H1 (cell line): ENCODE data around the gene SKIL. TPM values are rescaled to one million over a fixed set of nuclear protein-coding genes. Genes with fewer than 3 reads are reported as not detected.

Source experiments
- CBX8 ChIP-seq: fragments of 300-800, 300-1000 bp; sonication (generic); IDR thresholded peaks from 2 replicates; pipeline ENCODE4 v1.7.1; 2016; ENCODE audit warnings: low read depth, low read length, borderline replicate concordance
- EP300 ChIP-seq, 2 experiments: IDR thresholded peaks; 1 replicate in 1 of 2; 2 replicates in 1 of 2; pipeline ENCODE4 v1.6.1; 2011 to 2012; ENCODE audit warnings: low read depth in 2 of 2, low read length in 2 of 2, mild to moderate bottlenecking in 2 of 2, borderline replicate concordance in 1 of 2, inconsistent platforms in 1 of 2, moderate library complexity in 1 of 2
- KDM5A ChIP-seq: fragments of 200-600 bp; IDR thresholded peaks from 2 replicates; pipeline ENCODE4 v1.7.1; 2012; ENCODE audit warnings: mild to moderate bottlenecking, low read length, inconsistent platforms, mixed read lengths
- SRF ChIP-seq: IDR thresholded peaks from 2 replicates; pipeline ENCODE4 v1.6.1; 2011; ENCODE audit warnings: mild to moderate bottlenecking, low read depth, low read length, moderate library complexity
- polyA plus RNA-seq, 7 experiments: library from polyadenylated mRNA; depleted of rRNA in 3 of 7; stranded (reverse) in 5 of 7; unstranded in 2 of 7; fragments of >200 nt in 5 of 7; fragments of 200-250 nt in 2 of 7; gene quantifications; 1 replicate in 5 of 7; 2 replicates in 1 of 7; 4 replicates in 1 of 7; pipeline versions ENCODE4 v1.2.1 to v1.2.3, GENCODE V29; 2011 to 2013; ENCODE audit warnings: missing spikeins in 2 of 7, mixed read lengths in 2 of 7
- total RNA-seq: library from RNA; stranded (reverse); fragmentation: NEBNext Ultra II Directional; extraction: Animal tissue kit (Norgen Biotek cat#: 25700); gene quantifications from 2 replicates; pipeline ENCODE4 v1.2.1, GENCODE V29; 2021

The SKIL gene
- total and polyA plus RNA-seq, 2 of the 8 experiments (the other 6 are each of a cell fraction or from before 2014, with no cell fraction given), result 13.2 to 277 TPM

DNA sequence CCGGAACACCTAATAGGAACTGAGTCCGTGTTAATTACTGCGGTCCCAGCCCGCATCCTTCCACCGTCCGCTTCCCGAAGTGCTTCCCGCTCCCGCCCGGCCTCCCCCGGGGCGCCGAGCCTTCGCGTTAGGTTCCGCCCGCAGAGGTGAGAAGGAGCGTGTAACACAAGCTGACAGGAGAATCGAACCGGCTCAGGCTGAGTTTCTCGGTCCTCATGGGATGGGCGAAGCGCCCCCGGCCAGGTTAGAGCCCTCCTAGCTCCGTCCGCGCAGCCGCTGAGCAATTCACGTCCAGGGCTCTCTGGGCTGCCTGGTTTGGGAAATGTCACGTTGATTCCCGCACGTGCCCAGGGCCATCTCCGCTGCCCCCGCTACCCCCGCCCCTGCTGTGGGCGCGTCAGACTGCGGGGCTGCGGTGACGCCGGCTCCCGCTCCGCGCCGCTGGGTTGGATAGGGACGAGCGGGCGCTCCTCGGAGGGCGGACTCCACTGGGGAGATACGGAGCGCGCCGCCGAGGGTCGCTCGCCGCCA, 62.1 kb downstream of the SKIL start (continued):
- no peak for TF ChIP-seq EP300 (IDR thresholded peaks at IDR 0.05; ENCODE audit: borderline replicate concordance in 1 of 2, low read depth in 2 of 2, low read length in 2 of 2)
- no peak for TF ChIP-seq CBX8
- no peak for TF ChIP-seq SRF
- TF ChIP-seq KDM5A, result no peak
